Mammary epithelial cell (primary cell): ENCODE measurements around the gene AMDHD1.

Experiments used
- CTCF ChIP-seq, 2 donors: IDR thresholded peaks in 1 of 2; conservative IDR thresholded peaks in 1 of 2; 2 replicates each; pipeline ENCODE4 v1.5.1; 2011 to 2012; ENCODE audit warnings: inconsistent platforms in 2 of 2, low read length in 2 of 2, mild to moderate bottlenecking in 2 of 2, control low read depth in 1 of 2, low read depth in 1 of 2; ENCODE audit not compliant: insufficient read depth in 1 of 2; ENCODE audit errors: extremely low read depth in 1 of 2
- EZH2 ChIP-seq: IDR thresholded peaks from 2 replicates; pipeline ENCODE4 v1.6.1; 2012; ENCODE audit warnings: low read length, inconsistent platforms, borderline replicate concordance

DNA sequence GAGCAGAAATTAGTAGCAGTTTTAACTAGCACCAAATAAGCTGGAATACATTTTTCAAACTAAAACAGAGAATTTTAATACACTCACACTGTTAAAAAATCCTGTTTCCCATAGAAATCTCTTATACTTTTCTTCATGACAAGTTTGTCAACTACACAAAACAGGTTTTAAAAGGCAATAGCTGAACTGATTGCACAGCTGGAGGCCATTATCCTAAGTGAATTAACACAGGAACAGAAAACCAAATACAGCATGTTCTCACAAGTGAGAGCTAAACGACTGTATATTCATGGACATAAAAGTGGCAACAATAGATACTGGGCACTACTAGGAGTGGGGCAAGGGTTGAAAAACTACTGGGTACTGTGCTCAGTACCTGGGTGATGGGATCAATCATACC lies 64.6 kb downstream of the AMDHD1 start:
- TF ChIP-seq CTCF (conservative IDR thresholded peaks at IDR 0.05 in 1 of 2, IDR thresholded peaks at IDR 0.05 in 1 of 2; ENCODE audit: extremely low read depth in 1 of 2, insufficient read depth in 1 of 2, low read depth in 1 of 2, low read length in 2 of 2): no peak
- no peak for TF ChIP-seq EZH2
